GM12878 (cell line): ENCODE results near the gene DENND1B. TPM values are rescaled to one million over a fixed set of nuclear protein-coding genes. Genes with fewer than 3 reads are reported as not detected.

ENCODE experiments used
- ATAC-seq: fragments of 200-7000 bp; cut with Tn5 transposase; 3 replicates; pipeline ENCODE4 v1.9.1; 2020; ENCODE audit warnings: mild to moderate bottlenecking, moderate library complexity
- BruUV-seq: library from RNA; stranded (reverse); fragments of 400-500 nt; replicated peaks from 2 replicates; lab custom pipeline; 2021; lab: Mats Ljungman, UMichigan
- CTCF ChIA-PET: fragments of 300-600 bp; sonication (Branson Sonifier 250); formaldehyde crosslinking; extraction: SDS; loops from one replicate; lab custom pipeline; 2021; ENCODE audit warnings: inconsistent platforms; lab: Yijun Ruan, JAX
- POLR2A ChIA-PET: fragments of 350-600 bp; formaldehyde crosslinking; extraction: SDS; loops from one replicate; lab custom pipeline; 2021; ENCODE audit warnings: inconsistent platforms; lab: Charles Lee
- RAD21 ChIA-PET: fragments of 300-600 bp; sonication (Branson Sonifier 250); formaldehyde crosslinking; loops from one replicate; lab custom pipeline; 2023; ENCODE audit warnings: antibody characterized with exemption; ENCODE audit not compliant: unreplicated experiment; lab: Charles Lee
- SMC1A ChIA-PET: fragments of 300-600 bp; sonication (Branson Sonifier 250); formaldehyde crosslinking; loops from one replicate; lab custom pipeline; 2023; ENCODE audit not compliant: unreplicated experiment, uncharacterized antibody; lab: Charles Lee
- DNase-seq: peaks from one replicate; pipeline ENCODE4 v3.0.0-alpha.2; 2011; ENCODE audit warnings: low read depth, low spot score
- FAIRE-seq: peaks from 3 replicates; lab custom pipeline; 2011; peaks lifted over from hg19 to GRCh38; lab: Jason Lieb, UNC
- H2AFZ ChIP-seq: 2 replicates; pipeline ENCODE4 v1.6.0; 2011; ENCODE audit warnings: low read depth, low read length, control low read depth; ENCODE audit not compliant: control insufficient read depth
- H3K27ac ChIP-seq: 2 replicates; pipeline ENCODE4 v1.5.1; 2011; ENCODE audit warnings: control low read depth; ENCODE audit not compliant: control insufficient read depth, insufficient read depth
- H3K27me3 ChIP-seq, 2 experiments: replicated peaks in 1 of 2; 2 replicates each; pipeline versions ENCODE4 v1.6.0 to v1.6.1; 2011; ENCODE audit warnings: low read length in 1 of 2; ENCODE audit not compliant: control insufficient read depth in 2 of 2, insufficient read depth in 2 of 2
- H3K36me3 ChIP-seq, 2 experiments: 2 replicates each; pipeline ENCODE4 v1.5.1; 2011; ENCODE audit warnings: low read length in 1 of 2; ENCODE audit not compliant: control insufficient read depth in 2 of 2, insufficient read depth in 2 of 2
- H3K4me1 ChIP-seq: 2 replicates; pipeline ENCODE4 v1.6.1; 2011; ENCODE audit warnings: mild to moderate bottlenecking, low read length, moderate library complexity, mixed read lengths; ENCODE audit not compliant: control insufficient read depth, insufficient read depth
- H3K4me2 ChIP-seq: 2 replicates; pipeline ENCODE4 v1.6.0; 2011; ENCODE audit warnings: control low read depth; ENCODE audit not compliant: control insufficient read depth, insufficient read depth
- H3K4me3 ChIP-seq: fragments of 200-600 bp; sonication (generic); 2 replicates; pipeline ENCODE4 v1.5.1; 2016
- H3K79me2 ChIP-seq: 2 replicates; pipeline ENCODE4 v1.6.0; 2011; ENCODE audit warnings: low read length; ENCODE audit not compliant: control insufficient read depth, insufficient read depth
- H3K9ac ChIP-seq: 2 replicates; pipeline ENCODE4 v1.8.0; 2011; ENCODE audit warnings: low read length, control low read depth, mixed read lengths; ENCODE audit not compliant: control insufficient read depth, insufficient read depth
- H3K9me3 ChIP-seq: replicated peaks from 3 replicates; pipeline ENCODE4 v1.5.1; 2011; ENCODE audit warnings: mild to moderate bottlenecking, low read length; ENCODE audit not compliant: control insufficient read depth, insufficient read depth
- H4K20me1 ChIP-seq: 2 replicates; pipeline ENCODE4 v1.6.0; 2011; ENCODE audit not compliant: control insufficient read depth, insufficient read depth
- BCLAF1 ChIP-seq: fragments of 450-650 bp; IDR thresholded peaks from 2 replicates; pipeline ENCODE4 v1.6.1; 2017; ENCODE audit warnings: antibody characterized with exemption, mild to moderate bottlenecking, moderate library complexity
- ZNF622 ChIP-seq: fragments of 450-650 bp; IDR thresholded peaks from 2 replicates; pipeline ENCODE4 v1.6.1; 2017; ENCODE audit warnings: mild to moderate bottlenecking, inconsistent platforms
- WGBS: methylation state at CpG from one replicate; pipeline ENCODE4 v1.1.6; 2016; ENCODE audit warnings: low lambda C conversion rate; ENCODE audit not compliant: insufficient replicate concordance, insufficient coverage; ENCODE audit errors: missing lambda C conversion rate; 5-methylcytosine and 5-hydroxymethylcytosine counted together
- in situ Hi-C: fragments of 300-500 bp; cut with MboI; formaldehyde crosslinking; loops from 9 replicates; pipeline ENCODE4 v1.14.3; 2018; ENCODE audit warnings: mixed read lengths
- intact Hi-C: fragments of 100-400 bp; cut with micrococcal nuclease; formaldehyde crosslinking; loops from one replicate; pipeline ENCODE4 v1.14.2; 2022; ENCODE audit not compliant: unreplicated experiment
- polyA plus RNA-seq, 11 experiments: library from polyadenylated mRNA; depleted of rRNA in 4 of 11; unstranded in 6 of 11; stranded (reverse) in 5 of 11; fragments of >200 nt; fragmentation: Nextera tagmentation in 4 of 11; fragmentation: Illumina TruSeq in 1 of 11; extraction: Ambion mirVana in 4 of 11; extraction: Trizol in 1 of 11; gene quantifications; 1 replicate in 1 of 11; 2 replicates in 10 of 11; pipeline versions ENCODE4 v1.2.1 to v1.2.3, GENCODE V29; 2011 to 2016; ENCODE audit warnings: inconsistent platforms in 2 of 11, missing spikeins in 2 of 11, low read depth in 1 of 11
- total RNA-seq, 4 experiments: library from RNA; depleted of rRNA in 3 of 4; stranded (reverse); fragments of >200 nt in 3 of 4; fragmentation: Illumina TruSeq in 1 of 4; extraction: Trizol in 1 of 4; gene quantifications; 2 replicates each; pipeline versions ENCODE4 v1.2.1 to v1.2.3, GENCODE V29; 2013 to 2021

Gene DENND1B
- total and polyA plus RNA-seq, 10 of the 15 experiments (the other 5 are each of a cell fraction or from before 2014, with no cell fraction given): 1.7 to 10.7 (median 8.0) TPM

- Histone ChIP-seq H2AFZ (no peak overlapping the region), H3K4me1 (peaks cover 5% of the 10 kb centered on the region; the same call in 1 of the 2 replicates), H3K27me3 (no peaks in the 10 kb centered on the region), H3K79me2 (no peaks in the 10 kb centered on the region), H3K4me2 (no peak overlapping the region), H3K9ac (no peak overlapping the region), H3K9me3 (no peaks in the 10 kb centered on the region), H3K4me3 (no peak overlapping the region), H3K27ac (no peak overlapping the region), H4K20me1 (no peaks in the 10 kb centered on the region), H3K36me3 (no peaks in the 10 kb centered on the region)
- DNase-seq (no peak), FAIRE-seq (no peak), ATAC-seq (peak; percentile 53)
- ChIA-PET CTCF (interaction anchor here (1.2 to 1.5 kb wide), 4 partner anchors 33 to 190 kb away, joined by 3 to 5 read pairs (median 4); partner anchors contain the start of gene DENND1B), RAD21 (interaction anchor here (1.0 to 2.3 kb wide), 5 partner anchors 39 to 115 kb away, joined by 3 to 5 read pairs (median 4); no protein-coding TSS in a partner anchor), POLR2A (interaction anchor here (0.7 to 1.0 kb wide), 2 partner anchors 29 to 32 kb away, joined by 3 to 4 read pairs; no protein-coding TSS in a partner anchor), SMC1A (interaction anchor here (1.1 to 2.5 kb wide), 9 partner anchors 9 to 118 kb away, joined by 3 to 10 read pairs (median 4); no protein-coding TSS in a partner anchor)
- WGBS: 28% methylated on average over 3 of the region's 3 CpGs
- no peak for TF ChIP-seq BCLAF1
- TF ChIP-seq ZNF622: no peak
- in situ Hi-C loops: no loop called here
- intact Hi-C loops: no loop called here
- BruUV-seq: no TSS peak
These were observed 33.6 kb upstream of the DENND1B start for GRCh38 chr1:197808880-197809279.
